GM21737 (cell line): Measurements from ENCODE around the gene IQCN.
"Not testable (repeated sequence)": the region's sequence is repeated elsewhere in the genome, so short reads cannot be mapped to it uniquely, and the experiment has no call there.

Experiments
- ATAC-seq: cut with Tn5 transposase; IDR thresholded peaks from one replicate; pipeline ENCODE4 v1.9.1; 2021; ENCODE audit warnings: mild to moderate bottlenecking, moderate library complexity; ENCODE audit not compliant: unreplicated experiment

The IQCN gene

GRCh38 chr19:18218159-18218558 is 56.1 kb downstream of the IQCN start:
- no peak for ATAC-seq

DNA sequence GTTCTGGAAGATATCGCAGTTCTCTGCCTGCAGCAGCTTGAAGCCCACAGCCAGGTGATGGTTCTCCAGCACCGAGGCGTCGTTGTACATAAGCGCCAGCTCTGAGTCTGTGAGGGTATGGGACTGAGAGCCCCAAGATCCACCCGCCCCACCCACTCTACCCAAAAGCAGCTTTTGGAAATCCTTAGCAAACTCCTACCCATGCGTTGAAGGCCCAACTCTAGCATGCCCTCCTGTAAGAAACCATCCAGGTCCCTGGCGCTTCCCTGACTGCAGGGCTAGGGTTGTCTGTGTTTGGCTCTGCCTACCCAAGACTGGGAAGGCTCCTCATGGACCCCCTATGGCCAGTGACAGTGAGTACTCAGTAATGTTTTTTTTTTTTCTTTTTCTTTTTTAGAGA is 57.5 kb downstream of the IQCN start:
- no peak for ATAC-seq

DNA sequence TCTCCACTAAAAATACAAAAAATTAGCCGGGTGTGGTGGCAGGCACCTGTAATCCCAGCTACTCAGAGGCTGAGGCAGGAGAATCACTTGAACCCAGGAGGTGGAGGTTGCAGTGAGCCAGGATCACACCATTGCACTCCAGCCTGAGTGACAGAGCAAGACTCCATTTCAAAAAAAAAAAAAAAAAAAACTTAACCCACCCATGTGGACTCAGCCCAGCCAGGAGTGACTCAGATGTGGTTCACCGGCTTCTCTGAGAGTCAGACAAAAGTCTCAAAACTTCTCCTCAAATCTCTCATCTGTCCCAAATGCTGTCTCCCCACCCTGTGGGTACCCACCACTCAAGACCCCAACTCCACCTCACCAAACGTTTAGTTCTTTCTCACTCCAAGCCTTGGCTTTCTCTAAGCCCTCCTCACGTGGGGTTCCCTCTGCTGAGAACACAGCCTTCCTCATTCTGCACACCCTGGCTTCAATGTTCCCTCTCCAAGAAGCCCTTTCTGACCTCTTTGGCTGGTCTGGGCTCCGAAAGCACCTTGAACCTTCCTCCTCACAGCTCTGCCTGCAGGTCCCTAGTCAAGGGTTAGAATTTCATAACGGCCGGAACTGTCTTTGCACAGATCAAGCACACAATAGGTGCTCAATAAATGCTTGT is 59.3 kb downstream of the IQCN start:
- no peak for ATAC-seq

- no peak for ATAC-seq
These were observed 62.6 kb downstream of the IQCN start for GRCh38 chr19:18211683-18212082.

- ATAC-seq = not testable (repeated sequence)
These were observed 64.3 kb downstream of the IQCN start for GRCh38 chr19:18209912-18210311.

GRCh38 chr19:18208098-18208951 is 65.9 kb downstream of the IQCN start:
- ATAC-seq = no peak
